HG03280 (cell line): ENCODE data around the gene DENND2D.
A peak's percentile ranks its signal among the peaks of the same experiment; 100 is the strongest.

Source experiments
- ATAC-seq: cut with Tn5 transposase; IDR thresholded peaks from one replicate; pipeline ENCODE4 v1.9.1; 2021; ENCODE audit warnings: mild to moderate bottlenecking, moderate library complexity; ENCODE audit not compliant: unreplicated experiment

Gene DENND2D

GRCh38 chr1:111139956-111140679 is 60.3 kb downstream of the DENND2D start, which contains the start of the genes CEPT1 and DRAM2:
CEPT1 (plus strand) TSS chr1:111140223; CDS start chr1:111147715, 7,492 bp downstream.
DRAM2 (minus strand) TSS chr1:111140093; CDS start chr1:111131554, 8,539 bp downstream.
- peak; percentile 66 for ATAC-seq

GRCh38 chr1:111139324-111139955 is 61.0 kb downstream of the DENND2D start:
- ATAC-seq = peak; percentile 38
